Stimulated activated memory B cell treated with anti-CD40 and anti-IgM and Interleukin-4, amounts not matched to agents 10 μg/mL and 1 μg/mL and 100 μg/mL, for 72 hours (primary cell): ENCODE measurements around the gene AREG.
"Not testable (repeated sequence)": the region's sequence is repeated elsewhere in the genome, so short reads cannot be mapped to it uniquely, and the experiment has no call there.

Experiments used
- ATAC-seq: fragments of 150-1000 bp; cut with Tn5 transposase; 2 replicates; pipeline ENCODE4 v1.10.0; 2021
- H3K27ac Mint-ChIP-seq: one replicate; pipeline ENCODE4 v1.8.0; 2022; ENCODE audit warnings: mild to moderate bottlenecking, mixed read lengths
- H3K27me3 Mint-ChIP-seq: one replicate; pipeline ENCODE4 v1.8.0; 2022; ENCODE audit warnings: mixed read lengths
- H3K36me3 Mint-ChIP-seq: one replicate; pipeline ENCODE4 v1.8.0; 2022; ENCODE audit warnings: mixed read lengths
- H3K4me1 Mint-ChIP-seq: one replicate; pipeline ENCODE4 v1.8.0; 2022; ENCODE audit warnings: mixed read lengths
- H3K4me3 Mint-ChIP-seq: one replicate; pipeline ENCODE4 v1.8.0; 2022; ENCODE audit warnings: mild to moderate bottlenecking, moderate library complexity, mixed read lengths
- H3K9me3 Mint-ChIP-seq: one replicate; pipeline ENCODE4 v1.8.0; 2022; ENCODE audit warnings: mixed read lengths

Gene AREG

DNA sequence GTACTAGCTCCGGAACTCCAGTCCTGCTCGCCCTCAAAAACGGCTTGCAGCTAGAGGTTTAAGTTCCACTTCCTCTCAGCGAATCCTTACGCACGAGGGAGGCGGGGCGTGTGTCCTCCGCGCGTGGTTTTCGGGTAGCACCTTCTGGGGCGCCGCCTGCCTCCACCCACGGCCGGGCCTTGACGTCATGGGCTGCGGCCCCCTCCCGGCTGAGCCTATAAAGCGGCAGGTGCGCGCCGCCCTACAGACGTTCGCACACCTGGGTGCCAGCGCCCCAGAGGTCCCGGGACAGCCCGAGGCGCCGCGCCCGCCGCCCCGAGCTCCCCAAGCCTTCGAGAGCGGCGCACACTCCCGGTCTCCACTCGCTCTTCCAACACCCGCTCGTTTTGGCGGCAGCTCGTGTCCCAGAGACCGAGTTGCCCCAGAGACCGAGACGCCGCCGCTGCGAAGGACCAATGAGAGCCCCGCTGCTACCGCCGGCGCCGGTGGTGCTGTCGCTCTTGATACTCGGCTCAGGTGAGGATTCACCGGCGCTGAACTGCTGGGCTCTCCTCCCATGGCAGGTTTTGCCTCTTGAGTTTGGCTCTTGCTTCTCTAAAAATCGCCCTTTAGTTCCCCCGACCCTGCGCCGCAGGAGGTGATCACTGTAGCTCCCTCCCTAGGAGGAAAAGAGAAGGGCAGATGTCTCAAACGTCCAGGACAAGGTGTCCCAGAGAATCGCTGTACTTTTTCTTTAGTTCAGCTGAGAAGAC lies at the start of gene AREG:
Gene AREG, plus strand, starts transcription at position 246 of the 752 bp plus-strand sequence. Its CDS starts 210 bp downstream, at position 456.
- Mint-ChIP-seq H3K4me3 (peak within 1 kb of the TSS; percentile 87), H3K4me1 (no peaks in the 10 kb centered on the region)

GRCh38 chr4:74395633-74396032 lies 49.3 kb upstream of the AREG start:
- no peak for ATAC-seq
- Mint-ChIP-seq H3K27ac (no peak overlapping the region), H3K9me3 (no peaks in the 10 kb centered on the region), H3K36me3 (no peaks in the 10 kb centered on the region), H3K4me3 (no peak overlapping the region), H3K27me3 (no peaks in the 10 kb centered on the region), H3K4me1 (peaks cover 6% of the 10 kb centered on the region)

More for the DNA sequence above, at the start of gene AREG:
- H3K9me3 Mint-ChIP-seq: no peaks in the 10 kb centered on the region
- H3K36me3 Mint-ChIP-seq: no peaks in the 10 kb centered on the region
- no peaks in the 10 kb centered on the region for H3K27me3 Mint-ChIP-seq
- ATAC-seq: peak; percentile 98
- H3K27ac Mint-ChIP-seq: peak within 1 kb of the TSS; percentile 85

- Mint-ChIP-seq H3K9me3 (no peaks in the 10 kb centered on the region), H3K36me3 (no peaks in the 10 kb centered on the region), H3K4me3 (peak overlapping the region; percentile 97), H3K27ac (peak overlapping the region; percentile 94), H3K4me1 (peaks cover 11% of the 10 kb centered on the region), H3K27me3 (no peaks in the 10 kb centered on the region)
- no peak for ATAC-seq
Observed at GRCh38 chr4:74397748-74398426, 47.0 kb upstream of the AREG start.

GRCh38 chr4:74398894-74399589 lies 45.9 kb upstream of the AREG start:
- H3K36me3 Mint-ChIP-seq, ATAC-seq, H3K4me3 Mint-ChIP-seq, H3K27me3 Mint-ChIP-seq, H3K9me3 Mint-ChIP-seq: not testable (repeated sequence)
- H3K27ac Mint-ChIP-seq: peak overlapping the region; percentile 94
- H3K4me1 Mint-ChIP-seq: peaks cover 21% of the 10 kb centered on the region

GRCh38 chr4:74400395-74400794 lies 44.5 kb upstream of the AREG start:
- Mint-ChIP-seq H3K27ac (no peak overlapping the region), H3K4me3 (no peak overlapping the region), H3K27me3 (no peaks in the 10 kb centered on the region), H3K9me3 (no peaks in the 10 kb centered on the region), H3K36me3 (no peaks in the 10 kb centered on the region), H3K4me1 (peaks cover 21% of the 10 kb centered on the region)
- ATAC-seq: no peak

GRCh38 chr4:74402692-74403456 lies 42.1 kb upstream of the AREG start:
- Mint-ChIP-seq H3K27me3 (no peaks in the 10 kb centered on the region), H3K9me3 (no peaks in the 10 kb centered on the region), H3K27ac (no peak overlapping the region), H3K4me3 (no peak overlapping the region), H3K36me3 (no peaks in the 10 kb centered on the region), H3K4me1 (peaks cover 21% of the 10 kb centered on the region)
- ATAC-seq: peak; percentile 85

DNA sequence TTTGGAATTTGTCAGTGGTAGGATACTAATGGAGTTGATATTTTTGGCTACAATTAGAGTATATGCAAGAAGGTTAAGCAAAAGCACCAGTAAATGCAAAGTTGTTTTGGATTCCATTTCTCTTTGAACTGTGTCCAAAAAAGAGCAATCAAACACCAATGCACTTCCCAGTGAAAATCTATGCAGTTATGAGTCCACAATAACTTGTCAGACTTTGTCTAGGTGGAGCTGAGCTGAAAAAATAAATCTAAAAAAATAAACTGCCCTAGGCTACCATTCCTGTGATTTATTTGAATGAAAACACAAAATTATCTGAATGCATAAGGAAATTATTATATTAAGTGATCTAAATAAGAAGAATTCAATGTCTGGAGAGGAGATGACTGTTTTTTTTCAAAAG lies 37.0 kb upstream of the AREG start:
- H3K27me3 Mint-ChIP-seq: no peaks in the 10 kb centered on the region
- no peak overlapping the region for H3K27ac Mint-ChIP-seq
- no peaks in the 10 kb centered on the region for H3K36me3 Mint-ChIP-seq
- H3K4me1 Mint-ChIP-seq: peaks cover 10% of the 10 kb centered on the region
- H3K9me3 Mint-ChIP-seq: no peaks in the 10 kb centered on the region
- ATAC-seq: no peak
- H3K4me3 Mint-ChIP-seq: no peak overlapping the region

DNA sequence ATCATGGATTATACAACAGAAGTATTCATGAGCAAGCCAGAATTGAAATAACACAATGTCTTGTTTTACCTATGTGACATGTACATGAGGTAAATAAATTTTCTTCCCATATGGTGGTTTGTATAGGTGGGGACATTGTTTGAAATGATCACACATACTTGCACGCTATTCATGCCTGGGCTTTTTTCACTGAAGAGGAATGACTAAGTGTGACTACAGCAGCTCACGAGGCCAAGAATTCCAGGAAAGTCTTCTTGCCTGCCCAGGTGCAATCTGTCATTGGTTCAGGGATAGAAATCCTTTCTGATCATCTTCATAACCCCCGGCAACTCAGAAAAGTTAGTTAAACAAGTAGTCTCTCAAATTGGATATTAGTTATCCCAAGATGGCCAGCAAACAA lies 36.3 kb upstream of the AREG start:
- Mint-ChIP-seq H3K4me3 (no peak overlapping the region), H3K4me1 (peaks cover 2% of the 10 kb centered on the region), H3K9me3 (no peaks in the 10 kb centered on the region), H3K27ac (no peak overlapping the region), H3K27me3 (no peaks in the 10 kb centered on the region), H3K36me3 (no peaks in the 10 kb centered on the region)
- ATAC-seq: no peak

GRCh38 chr4:74410272-74410671 lies 34.7 kb upstream of the AREG start:
- Mint-ChIP-seq H3K36me3 (no peaks in the 10 kb centered on the region), H3K27ac (no peak overlapping the region), H3K4me3 (no peak overlapping the region), H3K27me3 (no peaks in the 10 kb centered on the region), H3K9me3 (no peaks in the 10 kb centered on the region), H3K4me1 (no peaks in the 10 kb centered on the region)
- no peak for ATAC-seq

DNA sequence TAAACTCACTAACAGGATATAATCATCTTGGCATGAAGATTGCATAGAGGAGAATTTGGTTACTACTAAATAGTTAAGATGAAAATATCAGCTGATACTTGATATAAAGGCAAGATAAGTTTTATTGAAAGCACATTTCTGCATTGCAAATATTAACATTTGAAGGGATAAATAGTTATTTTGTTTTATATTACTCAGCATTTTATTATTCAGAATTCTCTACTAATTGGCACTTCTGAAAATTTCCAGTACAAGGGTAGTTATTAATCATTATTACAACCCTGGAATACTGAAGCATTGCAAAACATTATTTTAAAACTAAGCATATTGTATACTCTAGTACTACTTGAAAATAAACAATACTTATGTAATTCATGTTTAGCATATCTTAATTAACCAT lies 32.7 kb upstream of the AREG start:
- no peaks in the 10 kb centered on the region for H3K36me3 Mint-ChIP-seq
- H3K27me3 Mint-ChIP-seq: no peaks in the 10 kb centered on the region
- H3K4me1 Mint-ChIP-seq: no peaks in the 10 kb centered on the region
- ATAC-seq: no peak
- no peak overlapping the region for H3K27ac Mint-ChIP-seq
- no peak overlapping the region for H3K4me3 Mint-ChIP-seq
- H3K9me3 Mint-ChIP-seq: no peaks in the 10 kb centered on the region

GRCh38 chr4:74413265-74413664 lies 31.7 kb upstream of the AREG start:
- Mint-ChIP-seq H3K9me3 (no peaks in the 10 kb centered on the region), H3K27me3 (no peaks in the 10 kb centered on the region), H3K4me3 (no peak overlapping the region), H3K4me1 (no peaks in the 10 kb centered on the region), H3K27ac (no peak overlapping the region), H3K36me3 (no peaks in the 10 kb centered on the region)
- no peak for ATAC-seq

GRCh38 chr4:74414149-74414809 lies 30.7 kb upstream of the AREG start:
- Mint-ChIP-seq H3K4me3 (no peak overlapping the region), H3K36me3 (no peaks in the 10 kb centered on the region), H3K27me3 (no peaks in the 10 kb centered on the region), H3K4me1 (no peaks in the 10 kb centered on the region), H3K9me3 (no peaks in the 10 kb centered on the region), H3K27ac (no peak overlapping the region)
- no peak for ATAC-seq

DNA sequence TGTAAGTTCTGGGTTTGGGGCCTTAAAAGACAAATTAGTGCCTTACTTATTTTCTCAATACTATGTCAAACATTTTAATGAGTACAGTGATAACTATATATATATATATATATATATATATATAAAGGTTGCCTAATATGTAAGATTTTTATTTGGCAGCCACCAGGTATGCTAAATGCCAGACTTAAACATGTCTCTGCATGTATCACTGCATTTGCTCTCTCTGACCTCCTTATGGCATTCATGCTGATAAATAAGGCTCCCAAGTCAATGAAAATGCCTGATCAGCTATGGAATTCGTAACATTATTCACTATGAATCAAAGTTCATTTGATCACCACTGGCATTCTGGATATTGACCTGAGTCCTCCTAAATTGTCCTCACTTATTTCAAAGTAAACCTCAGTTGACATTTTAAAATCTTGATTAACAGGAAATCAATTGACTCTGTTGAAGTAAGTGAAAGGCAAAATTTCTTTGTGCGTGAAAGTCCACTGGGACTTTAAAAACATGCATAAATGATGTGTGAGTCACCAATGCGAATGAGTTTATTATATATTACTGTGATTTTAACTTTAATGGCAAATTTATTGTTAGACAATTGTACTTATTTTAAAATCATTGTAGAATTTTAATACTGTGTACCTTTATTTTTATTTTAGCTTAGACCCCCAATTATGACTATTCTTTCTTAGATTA lies 29.2 kb upstream of the AREG start:
- H3K27me3 Mint-ChIP-seq: no peaks in the 10 kb centered on the region
- H3K36me3 Mint-ChIP-seq: no peaks in the 10 kb centered on the region
- H3K4me1 Mint-ChIP-seq: no peaks in the 10 kb centered on the region
- no peak overlapping the region for H3K27ac Mint-ChIP-seq
- H3K4me3 Mint-ChIP-seq: no peak overlapping the region
- H3K9me3 Mint-ChIP-seq: no peaks in the 10 kb centered on the region
- ATAC-seq: no peak

DNA sequence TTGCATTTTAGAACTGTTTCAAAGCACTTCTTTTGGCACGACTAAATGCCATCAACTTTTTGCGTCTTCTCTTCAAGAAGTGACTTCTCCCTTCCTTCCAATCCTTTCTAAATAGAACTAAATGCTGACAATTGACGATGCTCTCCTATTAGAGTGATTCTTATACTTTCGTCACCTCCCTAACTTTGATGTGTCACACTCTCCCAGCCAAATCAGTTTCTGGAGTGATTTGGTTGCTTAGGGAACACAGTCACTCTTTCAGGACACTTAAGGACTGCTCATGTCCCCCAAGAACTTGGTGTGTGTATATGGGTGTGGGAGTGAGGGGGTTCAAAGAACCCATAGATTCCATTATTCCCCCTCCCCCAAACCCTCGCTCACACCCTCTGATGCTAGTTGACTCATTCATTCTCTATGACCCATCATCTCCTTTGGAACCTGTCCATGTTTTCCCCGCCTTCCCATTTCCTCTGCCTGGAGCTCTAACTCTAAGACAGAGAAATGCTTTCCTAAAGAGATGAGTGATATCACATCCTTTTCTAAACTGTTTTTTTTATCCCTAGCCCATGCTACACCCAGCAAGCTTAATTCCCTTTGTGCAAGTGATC lies 26.8 kb upstream of the AREG start:
- ATAC-seq: no peak
- no peaks in the 10 kb centered on the region for H3K9me3 Mint-ChIP-seq
- no peak overlapping the region for H3K27ac Mint-ChIP-seq

More for the DNA sequence above, 26.8 kb upstream of the AREG start:
- Mint-ChIP-seq H3K4me3 (no peak overlapping the region), H3K27me3 (peaks cover 12% of the 10 kb centered on the region), H3K36me3 (no peaks in the 10 kb centered on the region), H3K4me1 (no peaks in the 10 kb centered on the region)
